DOHH2 (cell line): Measurements from ENCODE around the gene TGFBR2.

Experiments
- H3F3A ChIP-seq: fragments of 200-600 bp; sonication (generic), shearing (Covaris generic); 2 replicates; pipeline ENCODE4 v1.6.0; 2016; ENCODE audit warnings: antibody characterized with exemption, mild to moderate bottlenecking; ENCODE audit not compliant: control insufficient read depth, insufficient read depth
- H3K27ac ChIP-seq: fragments of 200-600 bp; sonication (generic); 2 replicates; pipeline ENCODE4 v1.5.1; 2014; ENCODE audit warnings: low read depth, mild to moderate bottlenecking, low read length, moderate library complexity
- H3K27me3 ChIP-seq: fragments of 200-600 bp; sonication (generic); 2 replicates; pipeline ENCODE4 v1.6.1; 2014; ENCODE audit warnings: mild to moderate bottlenecking, low read length, mixed read lengths; ENCODE audit not compliant: control insufficient read depth
- H3K36me3 ChIP-seq: fragments of 200-600 bp; sonication (generic); 2 replicates; pipeline ENCODE4 v1.6.1; 2014; ENCODE audit warnings: mild to moderate bottlenecking, low read length, moderate library complexity, mixed read lengths; ENCODE audit not compliant: control insufficient read depth
- H3K4me1 ChIP-seq: fragments of 200-600 bp; sonication (generic); 2 replicates; pipeline ENCODE4 v1.6.1; 2014; ENCODE audit warnings: mild to moderate bottlenecking, low read length, mixed read lengths; ENCODE audit not compliant: control insufficient read depth
- H3K4me2 ChIP-seq: fragments of 200-600 bp; sonication (generic); 2 replicates; pipeline ENCODE4 v1.6.0; 2014; ENCODE audit warnings: mild to moderate bottlenecking, low read length, moderate library complexity
- H3K4me3 ChIP-seq: fragments of 200-600 bp; sonication (generic); 2 replicates; pipeline ENCODE4 v1.5.1; 2014; ENCODE audit warnings: mild to moderate bottlenecking, low read length, mixed read lengths
- H3K79me2 ChIP-seq: fragments of 200-600 bp; sonication (generic); 2 replicates; pipeline ENCODE4 v1.6.1; 2014; ENCODE audit warnings: mild to moderate bottlenecking, low read length, mixed read lengths; ENCODE audit not compliant: control insufficient read depth
- H3K9me2 ChIP-seq: fragments of 200-600 bp; sonication (generic); replicated peaks from 2 replicates; pipeline ENCODE4 v1.6.1; 2014; ENCODE audit warnings: mild to moderate bottlenecking, low read length, mixed read lengths; ENCODE audit not compliant: control insufficient read depth
- H3K9me3 ChIP-seq: fragments of 200-600 bp; sonication (generic); 2 replicates; pipeline ENCODE4 v1.6.1; 2014; ENCODE audit warnings: antibody characterized with exemption, low read length, mixed read lengths; ENCODE audit not compliant: control insufficient read depth, insufficient read depth
- H4K20me1 ChIP-seq: fragments of 200-600 bp; sonication (generic); 2 replicates; pipeline ENCODE4 v1.6.0; 2014; ENCODE audit warnings: low read depth, mild to moderate bottlenecking, antibody characterized with exemption, low read length, moderate library complexity; ENCODE audit not compliant: control insufficient read depth, insufficient read depth
- EZH2phosphoT487 ChIP-seq: fragments of 200-600 bp; sonication (generic); IDR thresholded peaks from 2 replicates; pipeline ENCODE4 v1.6.1; 2017; ENCODE audit warnings: borderline replicate concordance, mild to moderate bottlenecking, antibody characterized with exemption, low read length, moderate library complexity, mixed read lengths
- TF ChIP-seq, protein P1 (sequence below): fragments of 200-600 bp; sonication (generic); IDR thresholded peaks from one replicate; pipeline ENCODE4 v1.5.1; 2014; ENCODE audit warnings: antibody characterized with exemption, mild to moderate bottlenecking, low read depth, low read length; ENCODE audit not compliant: poor library complexity, severe bottlenecking

The TGFBR2 gene

GRCh38 chr3:30686176-30686575 lies 79.8 kb downstream of the TGFBR2 start:
- H3K9me2 ChIP-seq: no peaks in the 10 kb centered on the region
- peaks cover 33% of the 10 kb centered on the region for H3K36me3 ChIP-seq
- 0 out of 2 replicates have a peak, but pooled peaks cover 2% of the 10 kb centered on the region for H3K4me1 ChIP-seq
- no peak overlapping the region for H3K4me2 ChIP-seq
- no peaks in the 10 kb centered on the region for H4K20me1 ChIP-seq
- H3K27me3 ChIP-seq: no peaks in the 10 kb centered on the region
- TF ChIP-seq, protein P1, sequence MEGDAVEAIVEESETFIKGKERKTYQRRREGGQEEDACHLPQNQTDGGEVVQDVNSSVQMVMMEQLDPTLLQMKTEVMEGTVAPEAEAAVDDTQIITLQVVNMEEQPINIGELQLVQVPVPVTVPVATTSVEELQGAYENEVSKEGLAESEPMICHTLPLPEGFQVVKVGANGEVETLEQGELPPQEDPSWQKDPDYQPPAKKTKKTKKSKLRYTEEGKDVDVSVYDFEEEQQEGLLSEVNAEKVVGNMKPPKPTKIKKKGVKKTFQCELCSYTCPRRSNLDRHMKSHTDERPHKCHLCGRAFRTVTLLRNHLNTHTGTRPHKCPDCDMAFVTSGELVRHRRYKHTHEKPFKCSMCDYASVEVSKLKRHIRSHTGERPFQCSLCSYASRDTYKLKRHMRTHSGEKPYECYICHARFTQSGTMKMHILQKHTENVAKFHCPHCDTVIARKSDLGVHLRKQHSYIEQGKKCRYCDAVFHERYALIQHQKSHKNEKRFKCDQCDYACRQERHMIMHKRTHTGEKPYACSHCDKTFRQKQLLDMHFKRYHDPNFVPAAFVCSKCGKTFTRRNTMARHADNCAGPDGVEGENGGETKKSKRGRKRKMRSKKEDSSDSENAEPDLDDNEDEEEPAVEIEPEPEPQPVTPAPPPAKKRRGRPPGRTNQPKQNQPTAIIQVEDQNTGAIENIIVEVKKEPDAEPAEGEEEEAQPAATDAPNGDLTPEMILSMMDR: no peak
- no peak for TF ChIP-seq EZH2phosphoT487
- no peak overlapping the region for H3K4me3 ChIP-seq
- H3K9me3 ChIP-seq: no peaks in the 10 kb centered on the region
- H3K79me2 ChIP-seq: no peaks in the 10 kb centered on the region
- no peak overlapping the region for H3K27ac ChIP-seq
- no peaks in the 10 kb centered on the region for H3F3A ChIP-seq

DNA sequence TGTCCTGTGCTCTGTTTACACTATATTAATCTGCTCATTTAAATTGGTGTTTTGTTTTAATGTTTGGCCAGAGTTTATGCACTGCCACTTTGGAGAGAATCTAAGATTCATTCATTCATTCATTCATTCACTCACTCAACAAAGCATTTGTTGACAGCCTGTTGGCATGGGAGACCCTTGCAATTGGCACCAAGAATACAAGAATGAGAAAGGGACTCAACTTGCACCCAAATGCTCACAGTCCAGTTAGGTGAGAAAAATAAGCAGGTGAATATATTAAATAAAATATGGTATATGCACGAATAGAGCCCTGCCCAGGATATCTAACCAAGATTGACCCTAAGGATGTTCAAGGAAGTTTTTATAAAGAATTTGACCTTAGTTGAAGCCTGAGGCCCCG lies 80.4 kb downstream of the TGFBR2 start:
- no peaks in the 10 kb centered on the region for H3K27me3 ChIP-seq
- 0 out of 2 replicates have a peak, but pooled peaks cover 2% of the 10 kb centered on the region for H3K4me1 ChIP-seq
- H3K9me3 ChIP-seq: no peaks in the 10 kb centered on the region
- no peaks in the 10 kb centered on the region for H4K20me1 ChIP-seq
- H3K79me2 ChIP-seq: no peaks in the 10 kb centered on the region
- H3K36me3 ChIP-seq: peaks cover 35% of the 10 kb centered on the region
- no peak overlapping the region for H3K4me2 ChIP-seq
- H3K9me2 ChIP-seq: no peaks in the 10 kb centered on the region
- no peak for TF ChIP-seq EZH2phosphoT487
- TF ChIP-seq, protein P1: no peak
- H3F3A ChIP-seq: no peaks in the 10 kb centered on the region
- no peak overlapping the region for H3K27ac ChIP-seq
- no peak overlapping the region for H3K4me3 ChIP-seq

DNA sequence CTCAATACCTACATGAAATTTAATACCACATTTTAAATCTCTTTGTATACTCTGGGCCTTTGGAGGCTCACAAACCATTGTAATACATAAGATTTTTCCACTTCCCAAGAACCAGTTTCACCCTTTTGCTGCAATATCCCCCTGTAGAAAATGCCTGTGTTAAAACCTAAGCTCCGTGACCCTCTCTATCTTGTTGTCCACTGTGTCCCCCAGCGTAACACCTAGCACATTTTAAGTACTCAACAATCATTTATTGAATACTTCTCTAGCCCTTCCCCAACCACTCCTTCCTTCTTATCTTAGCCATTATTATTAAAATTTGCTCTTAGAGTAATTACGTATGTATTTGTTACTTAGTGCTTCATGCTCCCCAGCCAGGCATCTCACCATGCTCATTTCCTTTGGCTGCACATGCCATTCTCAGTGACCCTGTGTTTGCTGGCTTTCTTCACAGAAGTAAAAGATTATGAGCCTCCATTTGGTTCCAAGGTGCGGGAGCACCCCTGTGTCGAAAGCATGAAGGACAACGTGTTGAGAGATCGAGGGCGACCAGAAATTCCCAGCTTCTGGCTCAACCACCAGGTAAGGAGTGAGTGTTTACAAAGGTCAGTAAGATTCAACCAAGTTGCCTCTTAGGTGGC lies 81.6 kb downstream of the TGFBR2 start:
- Histone ChIP-seq H3K4me1 (0 out of 2 replicates have a peak, but pooled peaks cover 2% of the 10 kb centered on the region), H3K79me2 (no peaks in the 10 kb centered on the region), H3K4me2 (no peak overlapping the region), H3K9me2 (no peaks in the 10 kb centered on the region), H3K27ac (no peak overlapping the region), H3K27me3 (no peaks in the 10 kb centered on the region), H4K20me1 (no peaks in the 10 kb centered on the region), H3K9me3 (no peaks in the 10 kb centered on the region), H3K36me3 (peaks cover 40% of the 10 kb centered on the region), H3K4me3 (no peak overlapping the region), H3F3A (no peaks in the 10 kb centered on the region)
- TF ChIP-seq EZH2phosphoT487: no peak

- Histone ChIP-seq H3K79me2 (no peaks in the 10 kb centered on the region), H3F3A (no peaks in the 10 kb centered on the region), H3K4me3 (no peak overlapping the region), H3K27me3 (no peaks in the 10 kb centered on the region), H3K9me3 (no peaks in the 10 kb centered on the region), H3K4me1 (0 out of 2 replicates have a peak, but pooled peaks cover 2% of the 10 kb centered on the region), H3K36me3 (peaks cover 40% of the 10 kb centered on the region), H3K27ac (no peak overlapping the region), H4K20me1 (no peaks in the 10 kb centered on the region), H3K9me2 (no peaks in the 10 kb centered on the region), H3K4me2 (no peak overlapping the region)
- TF ChIP-seq, protein P1: no peak
- TF ChIP-seq EZH2phosphoT487: no peak
Observed at GRCh38 chr3:30688776-30689641, 82.6 kb downstream of the TGFBR2 start.
